Astrocyte of the cerebellum (primary cell): ENCODE data around the gene HGFAC.

ENCODE experiments used
- DNase-seq: peaks from one replicate; pipeline ENCODE4 v3.0.0-alpha.2; 2011; ENCODE audit warnings: low read depth
- H3K4me3 ChIP-seq: 2 replicates; pipeline ENCODE4 v1.5.1; 2011; ENCODE audit warnings: mild to moderate bottlenecking, low read depth, low read length, moderate library complexity
- in situ Hi-C: cut with HindIII; loops from 2 replicates; pipeline ENCODE4 v1.10.0; 2017; ENCODE audit warnings: low sequenced_read_pairs
- TF ChIP-seq, protein P1 (sequence below): IDR thresholded peaks from 2 replicates; pipeline ENCODE4 v1.5.1; 2012; ENCODE audit warnings: low read length, low read depth, moderate library complexity, mild to moderate bottlenecking; ENCODE audit errors: missing control alignments

HGFAC gene

DNA sequence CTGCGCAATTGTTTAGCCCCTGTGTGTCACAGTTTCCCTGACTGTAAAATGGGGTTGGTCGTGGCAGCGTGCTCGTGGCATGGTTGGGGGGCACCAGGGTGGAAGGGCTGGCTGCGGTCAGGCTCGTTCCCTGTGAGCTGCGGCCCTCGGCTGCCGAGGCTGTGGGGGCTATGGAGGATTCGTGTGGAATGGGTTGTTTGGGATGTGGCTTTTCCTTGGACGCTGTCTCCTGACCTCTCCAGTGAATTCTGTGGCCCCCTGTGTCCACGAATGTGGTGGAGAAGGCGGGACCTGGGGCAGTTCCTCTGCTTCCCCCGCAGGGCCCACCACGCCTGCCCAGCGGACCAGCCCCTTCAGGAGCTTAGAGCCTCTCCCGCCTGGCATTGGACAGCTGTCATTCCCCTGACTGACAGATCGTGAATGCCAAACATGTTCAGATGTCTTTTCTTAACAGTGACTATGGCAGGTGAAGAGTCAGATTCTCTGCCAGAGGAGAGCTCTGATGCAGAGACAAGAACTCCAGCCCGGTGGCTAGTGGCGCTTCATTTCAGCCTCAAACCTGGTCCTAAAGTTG is 17.2 kb upstream of the HGFAC start:
- TF ChIP-seq, protein P1, sequence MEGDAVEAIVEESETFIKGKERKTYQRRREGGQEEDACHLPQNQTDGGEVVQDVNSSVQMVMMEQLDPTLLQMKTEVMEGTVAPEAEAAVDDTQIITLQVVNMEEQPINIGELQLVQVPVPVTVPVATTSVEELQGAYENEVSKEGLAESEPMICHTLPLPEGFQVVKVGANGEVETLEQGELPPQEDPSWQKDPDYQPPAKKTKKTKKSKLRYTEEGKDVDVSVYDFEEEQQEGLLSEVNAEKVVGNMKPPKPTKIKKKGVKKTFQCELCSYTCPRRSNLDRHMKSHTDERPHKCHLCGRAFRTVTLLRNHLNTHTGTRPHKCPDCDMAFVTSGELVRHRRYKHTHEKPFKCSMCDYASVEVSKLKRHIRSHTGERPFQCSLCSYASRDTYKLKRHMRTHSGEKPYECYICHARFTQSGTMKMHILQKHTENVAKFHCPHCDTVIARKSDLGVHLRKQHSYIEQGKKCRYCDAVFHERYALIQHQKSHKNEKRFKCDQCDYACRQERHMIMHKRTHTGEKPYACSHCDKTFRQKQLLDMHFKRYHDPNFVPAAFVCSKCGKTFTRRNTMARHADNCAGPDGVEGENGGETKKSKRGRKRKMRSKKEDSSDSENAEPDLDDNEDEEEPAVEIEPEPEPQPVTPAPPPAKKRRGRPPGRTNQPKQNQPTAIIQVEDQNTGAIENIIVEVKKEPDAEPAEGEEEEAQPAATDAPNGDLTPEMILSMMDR, result no peak
- in situ Hi-C loops, result loop anchor here (5.0 kb wide), 1 partner anchor 48 kb away; no protein-coding TSS in a partner anchor
- DNase-seq, result no peak

DNA sequence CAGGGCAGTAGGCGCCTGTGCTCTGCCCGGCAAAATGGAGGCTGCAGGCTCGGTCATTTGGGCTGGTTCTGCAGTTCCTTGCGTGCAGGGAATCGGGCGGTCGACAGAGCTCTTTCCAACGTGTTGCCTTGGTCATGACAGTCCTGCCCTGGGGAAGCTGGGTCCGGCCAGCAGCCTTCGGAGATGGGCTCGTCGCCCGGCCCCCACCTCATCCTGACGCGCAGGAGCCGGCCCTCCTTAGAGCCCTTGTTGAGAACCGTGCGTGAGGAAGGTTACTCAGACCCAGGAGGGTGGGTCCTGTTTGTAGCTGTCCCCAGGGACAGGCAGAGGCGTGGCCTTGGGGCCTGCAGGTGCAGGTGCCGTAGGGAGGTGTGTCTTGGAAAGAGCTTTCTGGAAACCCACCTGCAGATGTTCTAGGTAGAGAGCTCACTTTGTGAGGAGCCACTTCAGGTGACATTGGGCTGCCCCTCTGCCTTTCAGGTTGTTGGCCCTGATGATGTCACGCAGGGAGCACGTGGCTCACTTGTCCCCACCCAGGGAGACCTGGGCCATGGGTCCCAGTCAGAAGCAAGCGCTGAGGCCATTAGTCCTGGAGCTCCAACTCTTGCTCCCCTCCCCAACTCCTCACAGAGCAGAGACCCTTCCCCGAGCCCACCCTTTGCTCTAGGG is 15.2 kb upstream of the HGFAC start:
- TF ChIP-seq, protein P1, result no peak
- in situ Hi-C loops, result loop anchor here (5.0 kb wide), 1 partner anchor 46 kb away; no protein-coding TSS in a partner anchor
- H3K4me3 ChIP-seq, result no peak overlapping the region
- no peak for DNase-seq

More for the DNA sequence above, 17.2 kb upstream of the HGFAC start:
- no peak overlapping the region for H3K4me3 ChIP-seq

DNA sequence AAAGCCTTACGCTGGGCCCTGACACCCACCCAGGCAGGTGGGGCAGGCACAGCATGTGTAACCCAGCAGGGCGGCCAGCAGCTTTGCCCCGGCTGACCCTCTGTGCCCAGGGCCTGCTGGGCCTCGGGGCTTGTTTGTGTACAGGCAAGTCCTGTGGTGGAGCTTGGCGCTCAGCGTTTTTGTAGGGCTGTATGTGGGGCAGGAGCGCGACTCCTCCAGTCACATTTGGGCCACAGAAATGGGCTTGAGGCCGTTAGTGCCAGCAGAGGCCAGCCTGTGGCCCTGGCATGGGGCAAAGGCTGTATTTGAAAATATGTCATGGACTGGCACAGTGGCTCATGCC is 14.7 kb upstream of the HGFAC start:
- no peak for DNase-seq
- TF ChIP-seq, protein P1, result no peak
- H3K4me3 ChIP-seq, result no peak overlapping the region
- in situ Hi-C loops, result loop anchor here (5.0 kb wide), 1 partner anchor 45 kb away; no protein-coding TSS in a partner anchor

DNA sequence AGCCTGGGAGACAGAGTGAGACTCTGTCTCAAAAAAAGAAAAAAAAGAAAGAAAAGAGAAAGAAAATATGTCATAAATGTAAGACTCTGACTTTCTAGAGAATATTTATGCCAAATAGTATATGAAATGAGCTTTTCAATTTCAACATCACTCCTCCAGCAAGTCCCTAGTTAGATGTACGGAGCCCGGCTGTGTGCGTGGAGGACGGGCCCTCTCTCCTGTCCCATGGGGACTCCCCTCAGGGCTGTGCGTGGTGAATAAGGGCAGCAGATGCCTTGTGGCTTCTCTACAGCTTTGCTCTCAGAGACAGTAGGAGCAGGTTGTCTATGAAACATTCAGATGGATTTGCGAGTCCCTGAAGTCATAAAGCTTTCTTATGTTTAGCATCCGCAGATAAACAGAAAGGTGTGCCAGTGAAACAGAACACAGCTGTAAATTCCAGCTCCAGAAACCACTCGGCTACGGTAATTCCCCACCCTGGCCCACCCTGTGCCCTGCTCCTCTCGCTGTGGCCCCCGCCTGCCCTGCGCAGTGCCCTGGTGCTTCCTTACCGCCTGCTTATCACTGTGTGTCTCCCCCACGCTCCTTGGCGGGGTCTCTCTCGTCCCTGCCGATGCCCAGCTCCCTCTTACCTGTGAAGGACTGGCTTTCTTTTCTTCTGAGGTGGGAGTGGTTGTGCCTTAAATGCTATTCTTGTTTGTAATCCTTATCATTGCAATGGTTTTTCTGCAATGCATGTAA is 13.9 kb upstream of the HGFAC start:
- TF ChIP-seq, protein P1, result no peak
- no peak for DNase-seq
- in situ Hi-C loops, result loop anchor here (5.0 kb wide), 1 partner anchor 44 kb away; no protein-coding TSS in a partner anchor
- no peak overlapping the region for H3K4me3 ChIP-seq

DNA sequence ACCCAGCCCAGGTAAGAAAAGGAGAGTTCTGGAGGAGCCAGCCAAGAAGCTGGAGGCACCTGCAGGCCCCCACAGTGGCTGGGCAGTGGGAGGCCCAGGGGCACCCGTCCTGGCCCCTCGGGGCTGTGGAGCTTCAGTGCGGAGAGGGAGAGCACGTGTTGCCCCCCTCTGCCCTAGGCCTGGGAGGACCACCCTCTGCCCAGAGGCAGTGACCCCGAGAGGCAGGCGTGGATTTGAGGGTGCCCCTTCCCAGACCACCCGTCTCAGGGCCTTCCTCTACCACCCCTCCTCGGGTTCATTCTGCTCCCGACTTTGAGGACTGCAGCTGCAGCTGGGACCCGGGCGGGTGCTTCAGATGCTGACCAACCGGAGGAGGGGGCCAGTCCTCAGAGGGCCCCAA is 12.1 kb upstream of the HGFAC start:
- no peak overlapping the region for H3K4me3 ChIP-seq
- in situ Hi-C loops, result loop anchor here (5.0 kb wide), 1 partner anchor 43 kb away; no protein-coding TSS in a partner anchor
- DNase-seq, result no peak
- TF ChIP-seq, protein P1, result no peak

DNA sequence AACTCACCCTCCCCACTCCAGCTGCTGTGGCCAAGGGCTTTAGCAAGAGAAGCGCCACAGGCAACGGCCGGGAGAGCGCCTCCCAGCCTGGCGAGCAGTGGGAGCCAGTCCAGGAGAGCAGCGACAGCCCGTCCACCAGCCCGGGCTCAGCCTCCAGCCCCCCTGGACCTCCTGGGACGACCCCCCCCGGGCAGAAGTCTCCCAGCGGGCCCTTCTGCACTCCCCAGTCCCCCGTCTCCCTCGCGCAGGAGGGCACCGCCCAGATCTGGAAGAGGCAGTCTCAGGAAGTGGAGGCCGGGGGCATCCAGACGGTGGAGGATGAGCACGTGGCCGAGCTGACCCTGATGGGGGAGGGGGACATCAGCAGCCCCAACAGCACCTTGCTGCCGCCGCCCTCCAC is 11.2 kb upstream of the HGFAC start:
- no peak for DNase-seq
- no peak overlapping the region for H3K4me3 ChIP-seq
- TF ChIP-seq, protein P1, result no peak
- in situ Hi-C loops, result no loop called here
